Adrenal gland (tissue), 5 donors: Measurements from ENCODE around the gene NCL.
"Not testable (repeated sequence)": the region's sequence is repeated elsewhere in the genome, so short reads cannot be mapped to it uniquely, and the experiment has no call there.

Experiments used
- CTCF ChIP-seq, 6 experiments: fragments of 450-650 bp in 4 of 6; fragments of 200-600 bp in 2 of 6; sonication (generic) in 1 of 6; IDR thresholded peaks; 1 replicate in 5 of 6; 2 replicates in 1 of 6; pipeline versions ENCODE4 v1.5.1 to v1.8.0; 2016 to 2021; ENCODE audit warnings: antibody characterized with exemption in 6 of 6, mild to moderate bottlenecking in 2 of 6, moderate library complexity in 1 of 6
- POLR2A ChIP-seq, 2 donors: fragments of 450-650 bp; IDR thresholded peaks; one replicate each; pipeline ENCODE4 v1.6.1; 2017; ENCODE audit warnings: antibody characterized with exemption in 2 of 2, mild to moderate bottlenecking in 2 of 2, moderate library complexity in 1 of 2
- donor health status: DM: no; HTN: no; CAD: no.

- TF ChIP-seq CTCF, POLR2A (IDR thresholded peaks at IDR 0.05): not testable (repeated sequence)
These were observed 3.4 kb downstream of the NCL start for GRCh38 chr2:231460841-231461240.
